LNCaP clone FGC (cell line): ENCODE results near the gene FOXE1.

Source experiments
- DNase-seq: peaks from one replicate; pipeline ENCODE4 v3.0.0-alpha.2; 2011; ENCODE audit warnings: low read depth
- H3K4me3 ChIP-seq: 2 replicates; pipeline ENCODE4 v1.5.1; 2011; ENCODE audit warnings: mild to moderate bottlenecking, low read depth, low read length, control low read depth
- CTCF ChIP-seq: IDR thresholded peaks from 2 replicates; pipeline ENCODE4 v1.5.1; 2012; ENCODE audit warnings: mild to moderate bottlenecking; ENCODE audit not compliant: control insufficient read depth, insufficient read depth; ENCODE audit errors: extremely low read depth

FOXE1 gene

GRCh38 chr9:97873882-97874281, 20.9 kb downstream of the FOXE1 start:
- TF ChIP-seq CTCF, result no peak
- DNase-seq, result no peak
- no peak overlapping the region for H3K4me3 ChIP-seq

GRCh38 chr9:97874624-97875023, 21.6 kb downstream of the FOXE1 start:
- TF ChIP-seq CTCF, result no peak
- H3K4me3 ChIP-seq, result no peak overlapping the region
- DNase-seq, result no peak

GRCh38 chr9:97875111-97875510, 22.1 kb downstream of the FOXE1 start:
- no peak overlapping the region for H3K4me3 ChIP-seq
- no peak for DNase-seq
- no peak for TF ChIP-seq CTCF

GRCh38 chr9:97876061-97876460, 23.0 kb downstream of the FOXE1 start:
- H3K4me3 ChIP-seq, result no peak overlapping the region
- TF ChIP-seq CTCF, result no peak
- DNase-seq, result no peak

- H3K4me3 ChIP-seq, result no peak overlapping the region
- no peak for DNase-seq
- no peak for TF ChIP-seq CTCF
These were observed 27.3 kb downstream of the FOXE1 start for GRCh38 chr9:97880336-97880735.

GRCh38 chr9:97889941-97890887, 37.2 kb downstream of the FOXE1 start:
- peak; percentile 48 for TF ChIP-seq CTCF
- DNase-seq, result no peak
- H3K4me3 ChIP-seq, result no peak overlapping the region

- no peak for DNase-seq
- TF ChIP-seq CTCF, result no peak
- H3K4me3 ChIP-seq, result no peak overlapping the region
These were observed 38.7 kb downstream of the FOXE1 start for GRCh38 chr9:97891736-97892135.
